HG03045 (cell line): ENCODE results near the gene MACF1.

Experiments used
- ATAC-seq: cut with Tn5 transposase; IDR thresholded peaks from one replicate; pipeline ENCODE4 v1.9.1; 2021; ENCODE audit warnings: mild to moderate bottlenecking, moderate library complexity; ENCODE audit not compliant: unreplicated experiment

MACF1 gene

DNA sequence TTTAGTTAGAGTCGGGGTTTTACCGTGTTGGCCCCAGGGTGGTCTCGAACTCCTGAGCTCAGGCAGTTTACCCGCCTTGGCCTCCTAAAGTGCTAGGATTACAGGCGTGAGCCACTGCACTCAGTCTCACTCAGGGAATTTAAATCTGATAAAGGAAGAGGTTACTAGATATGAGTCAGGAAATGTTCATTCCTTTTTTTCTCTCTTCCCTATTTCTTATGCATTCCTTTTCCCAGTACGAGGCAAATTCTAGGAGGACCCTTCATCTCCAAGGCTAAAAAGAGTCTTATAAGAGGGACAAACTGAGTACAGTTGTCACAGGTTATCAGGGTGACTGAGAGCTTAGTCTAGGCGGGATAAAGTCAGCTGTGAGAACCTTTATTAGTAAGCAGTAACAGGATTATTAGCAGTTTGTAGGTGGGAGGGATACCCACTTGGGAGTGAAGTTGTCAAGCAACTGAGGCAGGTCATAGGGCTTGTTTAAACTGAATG is 9.1 kb downstream of the MACF1 start:
- ATAC-seq = no peak

DNA sequence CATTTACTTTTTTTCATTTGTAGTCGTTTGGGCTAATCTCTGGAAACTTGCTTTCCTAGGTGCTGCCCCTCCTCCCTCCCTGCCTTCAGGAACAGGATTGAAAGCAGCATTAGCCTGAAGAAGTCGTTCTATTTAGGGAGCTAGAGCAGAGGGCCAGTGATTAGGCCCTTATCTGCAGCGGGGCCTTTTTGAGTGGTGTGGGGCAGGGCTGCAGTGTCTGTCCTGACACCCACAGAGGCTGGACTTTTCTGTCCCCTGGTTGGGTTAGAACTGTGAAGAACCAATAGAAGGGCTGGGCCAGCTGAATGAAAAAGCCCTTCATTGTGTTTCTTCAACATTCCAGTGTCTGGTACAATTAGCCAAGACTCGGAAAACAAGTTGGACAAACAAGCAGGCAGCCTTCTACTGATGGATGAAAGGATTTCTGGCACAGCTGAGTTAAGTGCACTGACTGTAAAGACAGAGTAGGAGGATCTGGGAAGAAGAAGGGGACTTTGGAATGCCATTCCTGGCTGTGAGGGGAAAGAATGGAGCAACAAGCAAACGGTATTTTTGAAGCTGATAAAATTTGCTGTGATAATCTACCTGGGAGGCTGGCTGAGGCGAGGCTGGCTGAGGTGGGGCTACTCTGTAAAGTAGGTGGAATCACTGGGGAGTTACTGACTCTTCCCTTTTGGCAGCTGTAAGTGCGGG is 9.7 kb downstream of the MACF1 start:
- no peak for ATAC-seq

DNA sequence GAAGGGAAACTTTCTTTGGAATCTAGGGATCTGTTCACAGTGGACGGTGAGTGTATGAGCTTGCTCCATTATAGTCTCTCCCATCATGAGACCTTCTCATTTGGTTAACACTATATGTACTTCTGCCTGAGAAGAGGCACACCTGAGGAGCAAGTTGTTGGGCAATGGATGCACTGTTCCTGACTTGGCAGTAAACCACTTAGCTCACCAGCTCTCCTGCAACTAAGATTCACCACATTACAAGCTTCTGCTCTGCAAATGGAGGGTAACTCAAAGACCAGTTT is 10.2 kb downstream of the MACF1 start:
- no peak for ATAC-seq

DNA sequence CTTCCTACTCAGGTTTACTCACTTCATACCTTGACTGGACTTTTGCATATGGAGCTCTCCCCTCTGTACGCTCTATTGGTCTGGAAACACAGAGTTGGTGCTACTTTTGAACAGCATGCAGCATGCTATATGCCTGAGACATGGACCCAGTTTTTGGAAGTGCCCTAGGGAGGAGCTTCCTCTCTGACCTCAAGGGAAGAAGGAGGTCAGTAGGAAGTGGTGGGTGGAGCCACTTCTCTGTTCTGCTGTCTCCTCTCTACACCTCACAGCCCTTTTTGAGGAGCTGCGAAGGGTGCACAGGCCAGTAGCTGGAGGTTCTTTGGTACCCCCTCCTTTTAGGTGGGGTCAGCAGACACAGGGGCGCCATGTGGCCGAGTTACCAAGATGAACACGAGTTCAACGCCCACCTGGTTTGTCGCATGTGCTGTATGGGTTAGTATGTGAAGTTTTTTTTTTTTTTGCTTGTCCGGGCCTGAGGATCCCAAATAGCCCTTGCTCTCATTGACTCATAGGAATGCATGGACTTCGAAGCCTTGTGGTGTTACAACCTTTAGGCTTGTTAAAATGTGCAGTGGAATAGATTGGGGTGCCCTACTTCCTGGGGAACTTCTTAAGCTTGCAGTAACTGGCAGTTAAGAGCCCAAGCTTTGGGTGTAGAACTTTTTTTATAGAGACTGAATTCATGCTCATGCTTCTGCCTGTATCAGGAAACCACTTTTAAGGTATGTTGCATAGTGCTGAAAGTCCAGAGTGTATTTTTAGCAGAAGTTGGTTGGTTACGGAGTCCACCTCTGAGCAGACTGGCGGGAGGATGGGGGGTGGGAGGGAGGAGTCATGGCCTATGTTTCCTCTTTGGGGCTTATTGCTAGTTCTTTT is 10.7 kb downstream of the MACF1 start:
- peak; percentile 61 for ATAC-seq

DNA sequence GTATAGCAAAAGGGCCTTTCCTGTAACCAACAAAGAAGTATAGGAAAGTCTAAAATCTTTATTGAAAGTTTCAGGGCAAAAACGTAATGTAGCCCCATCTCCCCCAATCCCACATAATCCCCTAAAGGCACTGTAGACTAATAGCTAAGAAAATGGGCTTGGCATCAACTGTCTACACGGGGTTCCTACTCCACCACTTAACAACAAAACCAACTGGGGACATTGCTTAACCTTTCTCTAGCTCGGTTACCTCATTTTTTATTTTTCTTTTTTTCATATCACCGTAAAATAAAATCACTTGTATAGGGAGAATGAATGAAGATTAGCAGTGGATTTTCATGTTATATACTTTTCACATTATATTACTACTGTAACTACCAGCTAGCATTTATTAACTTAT is 12.3 kb downstream of the MACF1 start:
- ATAC-seq = no peak

DNA sequence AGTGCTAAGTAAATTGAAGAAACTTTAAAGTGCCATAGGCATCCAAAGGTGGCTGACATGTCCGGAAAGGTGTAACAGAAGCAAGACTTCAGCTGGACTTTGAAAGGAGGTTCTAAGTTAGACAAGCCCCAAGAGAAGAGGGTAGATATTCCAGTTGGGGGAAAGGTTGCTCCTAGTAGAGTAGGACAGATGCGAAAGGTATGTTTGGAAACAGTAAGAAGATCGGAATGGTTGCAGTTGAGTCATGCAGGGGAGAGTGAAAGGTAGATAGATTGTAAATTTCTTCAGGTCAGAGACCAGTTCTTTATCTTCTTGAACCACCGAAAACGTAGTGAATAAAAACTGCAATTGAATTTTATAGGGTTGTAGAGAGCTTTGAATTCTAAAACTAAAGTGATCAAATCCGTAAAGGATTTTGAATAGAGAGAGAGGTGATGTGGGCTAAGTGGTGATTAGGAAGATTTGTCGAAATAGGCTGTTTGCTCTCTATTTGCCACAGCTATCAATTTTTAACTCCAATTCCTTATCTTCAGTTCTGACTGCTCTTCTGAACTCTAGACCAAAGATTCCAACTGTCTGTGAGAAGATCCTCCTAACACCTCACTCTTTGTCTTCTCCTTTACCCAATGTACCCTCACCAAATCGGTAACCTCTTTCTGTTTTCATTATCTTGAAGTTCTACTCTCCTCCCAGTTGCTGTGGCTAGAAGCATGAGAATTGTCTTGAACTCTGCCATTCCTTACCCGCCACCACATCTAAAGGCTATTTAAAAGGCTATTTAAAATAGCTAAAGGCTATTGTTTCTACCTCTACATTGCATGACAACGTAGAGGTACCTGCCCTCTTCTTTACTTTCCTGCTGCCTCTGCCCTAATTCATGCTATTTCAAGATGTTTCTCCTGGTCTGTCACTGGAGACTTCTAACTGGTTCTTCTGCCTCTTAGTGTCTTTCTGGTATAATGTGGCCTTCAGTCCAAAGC is 16.7 kb downstream of the MACF1 start:
- ATAC-seq = no peak

DNA sequence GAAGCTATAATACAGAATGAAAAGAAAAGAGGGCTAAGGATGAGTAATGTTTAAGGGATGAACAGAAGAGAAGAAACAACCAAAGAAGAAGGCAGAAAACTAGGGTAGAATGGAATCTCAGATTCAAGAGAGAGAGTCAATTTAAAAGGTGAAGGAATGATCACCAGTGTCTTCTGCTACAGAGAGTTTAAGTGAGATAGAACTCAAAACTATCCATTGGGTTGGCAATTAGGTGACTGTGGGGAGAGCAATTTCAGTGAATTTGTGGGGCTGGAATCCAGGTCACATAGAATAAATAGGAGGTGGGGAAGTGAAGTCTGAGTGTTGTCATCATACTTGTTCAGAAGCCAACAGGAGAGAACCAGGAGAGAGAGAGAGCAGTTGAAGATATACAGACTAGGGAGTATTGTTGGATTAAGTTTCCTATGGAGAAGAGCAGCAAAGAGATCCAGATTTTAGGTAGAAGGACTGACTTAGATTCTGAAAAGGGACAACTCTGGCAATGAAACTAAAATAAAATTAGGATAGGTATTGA is 19.9 kb downstream of the MACF1 start:
- ATAC-seq = no peak

DNA sequence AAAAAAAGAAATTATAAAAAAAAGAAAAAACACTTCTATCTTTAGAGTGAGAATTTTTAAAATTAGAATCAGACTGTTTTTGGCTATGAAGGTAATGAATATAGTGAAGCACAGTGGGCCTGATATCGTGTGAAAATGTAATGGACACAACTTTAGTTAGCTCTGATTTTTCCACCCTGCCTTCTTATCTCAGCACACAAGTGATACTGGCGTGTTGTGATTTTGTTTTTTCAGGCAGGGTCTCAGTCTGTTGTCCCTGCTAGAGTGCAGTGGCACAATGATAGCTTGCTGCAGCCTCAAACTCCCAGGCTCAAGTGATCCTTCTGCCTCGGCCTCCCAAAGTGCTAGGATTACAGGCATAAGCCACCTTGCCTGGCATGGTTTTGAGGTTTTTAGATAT is 22.3 kb downstream of the MACF1 start:
- ATAC-seq = no peak

DNA sequence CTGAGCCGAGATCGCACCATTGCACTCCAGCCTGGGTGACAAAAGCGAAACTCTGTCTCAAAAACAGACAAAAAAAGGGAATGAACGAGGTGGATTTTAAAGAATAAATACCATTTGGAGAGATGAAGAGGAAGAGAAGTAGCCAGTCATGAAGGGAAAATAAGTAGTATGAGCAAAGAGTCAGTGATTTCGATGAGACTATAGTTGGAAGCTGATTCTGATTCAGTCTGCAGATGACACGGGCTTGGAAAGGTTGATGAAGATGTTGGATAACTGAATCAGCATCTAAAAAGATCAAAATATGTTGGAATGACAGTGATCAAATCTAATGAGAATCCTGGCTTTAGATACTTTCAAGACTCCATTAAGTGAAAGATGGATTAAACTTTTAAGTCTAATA is 23.8 kb downstream of the MACF1 start:
- no peak for ATAC-seq

DNA sequence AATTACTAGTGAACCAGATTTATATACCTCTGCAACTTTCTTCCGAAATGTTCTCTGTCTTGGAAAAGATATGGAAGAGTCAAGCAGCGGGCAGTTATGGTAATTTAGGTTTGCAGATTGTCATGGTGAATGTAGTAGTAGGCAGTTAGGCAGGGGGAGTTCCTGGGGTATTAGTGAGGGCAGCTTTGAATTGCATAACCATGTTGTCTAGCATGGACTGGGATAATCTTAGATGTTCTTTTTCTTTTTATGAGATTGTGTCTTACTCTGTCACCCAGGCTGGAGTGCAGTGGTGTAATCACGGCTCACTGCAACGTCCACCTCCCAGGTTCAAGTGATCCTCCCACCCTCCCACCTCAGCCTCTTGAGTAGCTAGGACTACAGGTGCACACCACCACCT is 25.0 kb downstream of the MACF1 start:
- no peak for ATAC-seq

DNA sequence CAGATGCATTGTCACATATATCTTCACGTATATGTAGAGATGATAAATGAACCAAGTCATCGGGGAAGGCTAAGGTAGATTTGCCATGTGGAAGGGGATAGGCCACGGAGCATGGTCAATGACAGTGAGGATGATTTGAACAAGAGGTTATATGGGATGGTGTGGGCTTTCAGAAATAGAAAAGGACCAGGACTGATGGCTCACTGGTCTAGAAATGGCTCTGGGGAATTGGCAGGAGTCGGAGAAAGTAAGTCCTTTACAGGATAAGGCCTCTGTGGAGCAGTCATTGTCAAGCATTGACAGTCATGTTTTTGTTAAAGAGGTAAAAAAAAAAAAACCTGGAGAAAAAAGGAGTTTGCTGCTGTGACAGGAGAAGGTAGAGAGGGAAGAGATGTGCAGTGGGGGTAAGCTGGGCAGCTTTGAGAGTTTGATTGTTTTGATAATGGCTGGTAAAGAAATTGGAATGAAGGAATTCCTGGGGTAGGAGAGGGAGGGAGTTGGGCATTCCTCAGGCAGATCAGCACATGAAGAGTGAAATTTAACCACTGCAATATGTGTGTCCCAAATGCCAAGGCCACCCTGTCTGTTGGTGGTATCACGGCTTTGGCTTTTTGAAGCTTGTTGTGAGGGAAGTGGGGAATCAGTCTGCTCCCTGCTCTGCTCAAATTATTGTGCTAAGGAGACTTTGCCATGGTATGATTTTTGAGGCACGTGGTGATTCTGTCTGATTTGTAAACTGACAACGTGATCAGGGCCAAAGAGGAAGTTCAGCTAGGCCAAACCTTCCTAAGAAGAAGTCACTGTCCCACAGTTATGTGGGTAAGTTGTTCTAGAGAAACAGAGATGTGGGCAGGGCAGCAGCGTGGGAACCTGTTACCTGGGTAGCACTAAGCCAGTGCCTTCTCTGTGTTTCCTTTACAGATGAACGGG is 26.0 kb downstream of the MACF1 start:
- ATAC-seq = no peak

DNA sequence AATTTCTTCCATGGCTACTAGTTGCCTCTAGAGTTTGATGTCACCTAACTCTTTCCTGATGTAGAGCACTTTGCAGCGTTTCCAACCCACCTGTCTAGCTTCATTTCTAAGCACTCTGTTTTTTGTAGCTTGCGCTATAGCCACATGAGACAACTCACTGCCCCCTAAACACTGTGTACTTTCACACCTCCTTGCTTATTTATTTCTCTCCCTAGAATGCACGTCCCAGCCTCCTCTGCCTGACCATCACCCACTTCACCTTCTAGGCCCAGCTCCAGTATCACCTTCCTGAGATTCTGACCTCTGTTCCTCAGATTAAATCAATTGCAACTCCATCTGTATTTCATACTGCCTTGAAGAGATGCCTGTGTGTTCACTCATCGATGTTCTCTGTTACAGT is 32.5 kb downstream of the MACF1 start:
- ATAC-seq = no peak

DNA sequence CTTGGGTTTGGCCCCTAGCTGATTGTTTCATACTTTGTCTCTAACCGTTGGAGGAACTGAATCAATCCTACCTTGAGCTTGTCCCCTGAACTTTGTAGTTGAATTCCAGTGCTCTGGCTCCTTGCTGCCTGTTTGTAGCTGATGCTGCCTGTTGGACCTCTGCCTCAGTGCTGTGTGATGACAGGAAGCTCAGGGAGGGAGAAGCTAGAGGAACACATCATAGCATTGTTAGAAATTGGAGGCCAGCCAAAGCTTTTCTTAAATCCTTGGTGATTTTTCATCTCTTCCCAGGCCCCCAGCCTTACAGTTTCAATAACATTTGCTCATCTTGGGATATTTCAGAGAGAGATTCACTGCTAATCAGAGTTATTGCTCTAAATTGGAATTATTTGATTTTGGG is 34.0 kb downstream of the MACF1 start:
- no peak for ATAC-seq

DNA sequence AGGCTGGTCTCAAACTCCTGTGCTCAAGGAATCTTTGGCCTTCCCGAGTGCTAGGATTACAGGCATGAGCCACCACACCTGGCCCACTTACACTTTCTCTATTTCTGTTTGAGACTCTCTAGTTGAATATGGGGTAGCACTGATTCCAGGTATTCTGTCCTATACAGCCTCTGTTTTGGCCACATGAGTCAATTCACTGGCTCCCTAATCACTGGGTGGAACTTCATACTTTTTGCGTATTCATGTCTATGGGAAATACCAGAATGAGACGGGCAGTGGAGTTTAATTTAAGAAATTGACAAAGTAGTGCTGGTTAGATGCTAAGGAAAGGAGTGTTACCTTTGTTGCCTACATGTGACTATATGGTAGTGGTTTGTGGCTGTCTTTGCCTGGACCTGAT is 35.5 kb downstream of the MACF1 start:
- no peak for ATAC-seq

DNA sequence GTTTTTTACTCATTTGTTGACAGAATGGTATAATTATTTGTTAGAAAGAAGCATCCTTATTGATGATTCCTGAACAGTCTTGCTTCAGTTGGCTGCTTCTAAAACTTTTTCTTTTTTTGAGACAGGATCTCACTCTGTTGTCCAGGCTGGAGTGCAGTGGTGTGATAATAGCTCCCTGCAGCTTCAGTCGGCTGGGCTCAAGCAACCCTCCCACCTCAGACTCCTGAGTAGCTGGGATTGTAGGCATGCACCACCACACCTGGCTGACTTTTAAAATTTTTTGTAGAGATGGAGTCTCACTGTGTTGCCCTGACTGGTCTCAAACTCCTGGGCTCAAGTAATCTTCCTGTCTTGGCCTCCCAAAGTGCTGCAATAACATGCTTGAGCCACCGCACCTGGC is 38.8 kb downstream of the MACF1 start:
- no peak for ATAC-seq

DNA sequence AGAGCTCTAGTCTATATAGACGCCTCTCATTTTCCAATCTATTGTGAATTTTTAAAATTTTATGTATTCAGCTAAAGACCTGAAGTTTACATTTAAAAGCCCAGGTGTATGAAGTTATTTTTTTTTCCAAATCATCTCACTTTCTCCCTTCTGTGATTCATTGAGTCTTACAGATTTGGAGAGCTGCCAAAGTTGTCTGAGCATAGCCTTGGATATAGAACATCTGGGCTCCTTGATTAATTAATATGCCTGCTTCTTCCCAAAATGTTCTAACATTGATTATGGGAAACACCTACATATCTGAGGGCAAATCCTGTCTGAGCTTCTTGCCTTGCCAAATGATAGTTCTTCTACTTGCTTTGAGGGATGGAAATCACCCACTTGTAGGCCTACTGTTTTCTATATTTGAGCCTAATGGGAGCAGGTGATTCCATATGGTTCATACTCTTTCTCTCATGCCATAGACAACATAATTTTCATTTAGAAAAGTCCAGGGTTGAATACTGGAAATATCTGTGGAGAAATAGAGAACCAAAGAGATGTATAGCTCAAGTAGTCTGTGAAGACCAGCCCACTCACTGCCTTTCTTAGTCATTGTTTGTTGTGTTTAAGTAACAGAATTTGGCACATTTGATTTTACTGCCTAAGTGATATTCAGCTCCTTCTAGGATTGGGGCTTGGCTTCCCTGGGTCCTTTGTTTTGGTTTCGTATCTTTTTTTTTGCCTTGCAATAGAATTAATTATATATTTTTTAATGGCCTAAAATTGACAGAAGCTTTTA is 46.2 kb downstream of the MACF1 start:
- no peak for ATAC-seq

DNA sequence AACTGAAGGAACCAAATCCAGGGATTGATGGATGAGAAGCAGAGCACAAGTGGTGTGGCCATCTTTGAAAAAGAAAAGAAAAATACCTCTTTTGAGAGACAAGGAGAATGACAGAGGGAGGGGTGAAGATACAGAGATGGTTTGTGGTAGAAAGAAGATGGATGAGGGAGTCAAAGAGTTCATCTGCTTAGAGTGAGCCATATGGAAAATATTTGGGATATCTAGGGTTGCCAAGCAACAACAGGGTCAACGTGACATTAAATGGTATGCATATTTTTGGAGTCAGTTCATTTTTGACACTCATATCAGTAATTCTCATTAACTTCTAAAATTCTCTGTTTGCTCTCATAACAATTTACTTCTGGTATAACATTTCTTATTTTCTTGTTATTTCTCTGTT is 50.7 kb downstream of the MACF1 start:
- no peak for ATAC-seq

DNA sequence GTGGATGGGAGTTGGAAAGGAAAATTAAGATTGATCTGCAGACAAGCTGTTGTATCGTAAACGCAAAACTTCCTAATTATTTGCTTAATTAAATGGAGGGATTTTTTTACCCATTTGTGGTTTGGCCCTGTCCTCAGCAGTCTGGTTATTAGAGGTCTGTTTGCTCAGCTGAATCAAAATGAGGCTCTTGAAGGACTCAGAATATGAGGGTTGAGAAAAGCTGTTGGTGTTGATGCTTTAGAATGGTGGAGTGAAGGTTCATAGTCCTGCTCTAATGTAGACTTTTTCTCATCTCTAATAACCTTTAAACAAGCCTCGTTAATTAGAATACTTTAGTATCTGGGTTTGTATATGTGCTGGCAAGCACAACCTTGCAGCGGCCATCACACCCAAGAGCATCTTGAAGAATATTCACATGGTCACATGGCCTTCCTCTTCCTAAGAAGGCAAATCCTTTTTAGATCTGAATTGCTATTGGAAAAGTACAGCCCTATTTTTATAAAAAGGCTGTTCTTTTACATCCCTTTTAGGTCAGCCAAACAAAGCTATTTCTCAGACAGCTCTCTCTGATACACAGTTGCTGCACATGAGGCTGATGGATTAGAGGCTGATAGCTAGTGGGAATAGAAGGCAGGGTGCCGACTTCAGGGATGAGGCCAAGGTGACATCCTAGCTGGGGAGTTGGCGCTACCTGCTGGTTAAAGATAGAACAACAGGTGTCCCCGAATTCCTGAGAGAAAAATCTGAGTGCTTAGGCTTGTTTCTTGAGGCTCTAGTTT is 53.8 kb downstream of the MACF1 start:
- no peak for ATAC-seq

DNA sequence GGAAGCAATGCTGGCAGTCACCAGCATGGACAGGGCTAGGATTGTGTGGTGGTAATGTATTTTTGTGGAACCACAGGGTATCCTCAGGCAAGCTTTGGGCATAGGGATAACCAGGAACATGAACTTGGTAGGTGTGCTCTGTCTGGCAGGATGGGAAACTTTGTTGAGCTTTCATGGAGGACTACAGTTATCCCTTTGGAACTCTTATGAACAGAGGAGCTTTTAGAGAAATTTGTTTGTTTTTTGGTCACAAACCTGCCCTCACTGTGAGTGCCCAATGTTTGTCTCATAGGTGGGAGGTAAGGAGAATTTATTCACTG is 54.4 kb downstream of the MACF1 start:
- ATAC-seq = no peak
